HG02642 (cell line): ENCODE measurements around the gene CLSTN2.

Experiments used
- ATAC-seq: cut with Tn5 transposase; IDR thresholded peaks from one replicate; pipeline ENCODE4 v1.9.1; 2021; ENCODE audit warnings: mild to moderate bottlenecking; ENCODE audit not compliant: unreplicated experiment, poor library complexity

The CLSTN2 gene

DNA sequence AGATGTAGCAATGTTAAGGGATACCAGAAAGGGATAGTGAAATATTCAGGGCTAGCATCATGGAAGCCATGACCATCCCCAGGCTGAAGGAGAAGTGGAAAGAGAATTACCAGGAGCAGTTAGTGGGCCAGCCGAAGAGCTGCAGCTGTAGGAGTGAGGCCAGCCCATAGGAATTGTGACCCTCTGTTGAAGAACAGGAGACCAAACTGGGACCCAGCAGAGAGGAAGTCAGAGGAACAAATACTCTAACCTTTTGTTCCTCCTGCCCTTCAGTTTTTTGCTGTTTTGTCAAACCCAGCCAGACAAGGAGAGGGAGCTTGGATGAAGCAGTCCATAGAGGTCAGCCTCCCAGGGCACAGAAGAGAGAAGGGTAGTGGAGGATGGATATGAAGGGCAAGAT is 115.4 kb downstream of the CLSTN2 start:
- no peak for ATAC-seq

- ATAC-seq = no peak
Measured at GRCh38 chr3:140051019-140051957, 116.3 kb downstream of the CLSTN2 start.

GRCh38 chr3:140052771-140053702 is 118.1 kb downstream of the CLSTN2 start:
- ATAC-seq = no peak

GRCh38 chr3:140053794-140054193 is 118.8 kb downstream of the CLSTN2 start:
- no peak for ATAC-seq

GRCh38 chr3:140055092-140055791 is 120.3 kb downstream of the CLSTN2 start:
- no peak for ATAC-seq

GRCh38 chr3:140056047-140056446 is 121.1 kb downstream of the CLSTN2 start:
- ATAC-seq = no peak

DNA sequence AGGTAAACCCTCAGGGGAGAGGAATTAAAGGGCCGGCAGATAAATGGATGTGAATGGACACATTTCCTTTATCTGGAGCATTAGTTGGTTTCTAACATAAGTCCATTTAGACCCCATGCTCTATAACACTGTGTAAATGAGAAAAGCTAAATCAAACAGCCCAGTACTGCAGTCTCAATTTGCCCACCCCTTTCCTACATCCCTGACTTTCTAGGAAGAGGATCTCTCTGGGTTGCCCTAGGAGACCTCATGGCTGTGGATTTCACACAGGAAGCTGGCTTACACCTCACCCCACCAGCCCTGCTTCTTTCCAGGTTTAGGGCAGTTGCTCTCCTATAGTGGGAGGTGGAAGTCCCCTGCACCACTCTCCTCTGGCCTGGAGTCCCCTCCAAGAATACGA is 126.2 kb downstream of the CLSTN2 start:
- ATAC-seq = no peak

GRCh38 chr3:140062461-140062860 is 127.5 kb downstream of the CLSTN2 start:
- no peak for ATAC-seq

- no peak for ATAC-seq
Measured at GRCh38 chr3:140067487-140067886, 132.5 kb downstream of the CLSTN2 start.

DNA sequence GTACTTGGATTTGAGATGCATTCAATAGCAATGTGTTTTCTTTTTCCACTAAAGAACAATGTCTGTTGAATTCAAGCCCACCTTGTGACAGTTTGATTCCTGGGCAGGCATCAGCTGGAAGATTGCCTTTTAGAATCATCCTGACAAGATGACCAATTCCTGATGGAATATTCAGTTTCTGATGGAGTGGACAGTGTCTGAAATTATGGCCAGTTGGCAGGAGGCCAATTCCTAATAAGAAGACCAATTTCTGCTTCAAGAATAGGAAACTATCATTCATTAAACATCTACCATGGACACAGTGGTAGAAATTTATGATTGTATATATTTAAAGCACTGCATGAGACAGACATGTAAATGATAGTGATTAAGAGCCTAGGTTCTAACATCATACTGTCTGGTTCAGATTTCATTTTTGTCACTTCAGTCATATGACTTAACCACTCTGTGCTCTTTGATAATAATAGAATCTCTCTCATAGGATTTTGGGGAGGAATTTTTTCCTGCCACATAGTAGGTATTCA is 133.6 kb downstream of the CLSTN2 start:
- no peak for ATAC-seq

- ATAC-seq = no peak
Measured at GRCh38 chr3:140073278-140074045, 138.5 kb downstream of the CLSTN2 start.

- ATAC-seq = no peak
Measured at GRCh38 chr3:140076552-140076951, 141.6 kb downstream of the CLSTN2 start.

DNA sequence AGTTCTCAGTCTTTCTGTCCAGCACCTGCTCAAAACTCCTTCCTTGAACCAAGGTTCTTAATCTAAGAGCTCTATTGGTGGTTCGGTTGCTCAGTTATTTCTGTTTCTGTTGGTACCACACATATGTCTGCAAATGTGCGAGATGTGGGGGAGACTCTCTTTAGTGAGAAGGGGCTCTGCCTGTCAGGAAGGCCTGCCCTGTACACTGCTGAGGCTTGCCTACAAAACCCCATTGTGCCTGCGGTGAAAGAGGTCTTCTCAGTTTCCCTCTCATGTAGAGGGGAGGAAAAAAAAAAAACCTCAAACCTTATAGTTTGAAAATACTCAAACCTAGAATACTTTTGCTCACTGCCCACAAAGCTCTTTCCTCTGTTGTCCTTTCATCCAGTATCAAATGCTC is 142.4 kb downstream of the CLSTN2 start:
- ATAC-seq = no peak

- no peak for ATAC-seq
Measured at GRCh38 chr3:140078343-140078742, 143.4 kb downstream of the CLSTN2 start.

DNA sequence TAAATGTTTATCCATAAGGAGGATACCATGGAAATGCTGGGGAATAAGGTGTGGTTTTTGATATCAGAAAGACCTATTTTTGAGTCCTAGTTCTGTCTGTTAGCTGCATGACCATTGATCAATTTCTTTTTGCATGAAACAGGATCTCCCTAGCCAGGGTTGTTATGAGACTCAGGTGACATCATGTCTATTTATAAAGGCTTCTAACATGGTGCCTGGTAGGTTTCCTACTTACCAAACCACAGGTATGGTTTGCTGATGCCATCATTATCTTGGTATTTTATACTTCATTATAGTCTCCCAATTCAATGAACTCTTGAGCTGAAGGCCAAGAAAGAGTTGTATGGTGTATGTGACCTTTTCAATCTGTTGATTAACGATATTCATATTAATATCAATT is 144.0 kb downstream of the CLSTN2 start:
- no peak for ATAC-seq

GRCh38 chr3:140081887-140082286 is 146.9 kb downstream of the CLSTN2 start:
- ATAC-seq = no peak

DNA sequence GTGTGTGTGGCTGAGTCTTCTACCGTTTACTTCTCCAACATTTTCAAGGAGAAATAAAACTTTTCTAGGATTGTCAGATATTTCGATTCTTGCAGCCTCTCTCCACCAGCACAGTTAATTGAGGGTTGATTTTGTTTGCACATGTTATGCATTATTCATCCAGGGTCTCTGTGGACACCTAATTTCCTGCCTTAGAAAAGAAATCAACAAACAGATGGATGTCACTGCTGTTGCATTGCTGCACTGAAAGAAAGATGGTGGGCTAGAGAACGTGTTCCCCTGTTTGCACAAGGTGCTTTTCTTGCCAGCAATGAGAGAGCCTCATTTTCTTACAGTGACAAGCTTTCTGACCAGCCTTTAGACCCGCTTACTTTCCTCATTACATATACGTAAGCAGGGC is 150.0 kb downstream of the CLSTN2 start:
- ATAC-seq = no peak

DNA sequence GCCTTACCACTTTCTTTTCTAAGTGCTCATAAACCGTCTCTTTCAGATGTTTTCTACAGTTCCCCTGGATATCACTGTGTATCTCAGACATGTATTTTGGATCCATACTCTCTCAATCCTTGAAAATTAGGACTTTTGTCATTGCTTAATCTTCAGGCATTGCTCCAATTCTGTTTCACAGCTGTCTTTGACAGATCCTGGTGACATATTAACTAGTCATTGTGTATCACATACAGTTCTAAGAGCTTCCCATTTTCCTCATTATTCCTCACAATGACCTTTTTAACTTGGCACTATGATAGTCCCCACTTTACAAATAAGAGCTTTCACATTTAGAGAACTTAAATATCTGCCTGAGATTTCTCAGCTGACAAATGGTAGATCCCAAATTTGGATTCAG is 151.7 kb downstream of the CLSTN2 start:
- no peak for ATAC-seq

- ATAC-seq = no peak
Measured at GRCh38 chr3:140088058-140088457, 153.1 kb downstream of the CLSTN2 start.

DNA sequence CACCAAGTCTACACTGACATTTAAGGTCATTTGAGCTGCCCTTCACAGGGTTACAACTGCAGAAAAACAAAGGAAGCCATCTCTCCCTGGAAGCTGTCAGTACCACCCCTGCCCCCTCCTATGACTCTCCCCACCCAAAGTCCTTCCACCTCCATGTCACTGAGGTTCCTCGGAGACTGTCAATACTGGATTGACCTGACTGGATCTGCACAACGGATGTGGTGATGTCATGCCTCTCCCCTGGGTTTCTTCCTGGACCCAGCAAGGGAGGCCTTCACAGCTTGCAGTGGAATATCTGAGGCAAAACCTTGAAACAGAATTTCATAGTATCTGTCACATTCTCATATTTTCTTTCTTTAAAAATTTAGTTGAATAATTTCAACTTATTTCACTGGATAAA is 153.5 kb downstream of the CLSTN2 start:
- no peak for ATAC-seq
